Measurements from ENCODE around the gene RAD51B. TPM values are rescaled to one million over a fixed set of nuclear protein-coding genes. Genes with fewer than 3 reads are reported as not detected.

Gene RAD51B
- polyA plus RNA-seq, 3 donors: 3.6 to 11.6 (median 9.4) TPM

GRCh38 chr14:68089146-68089731 is 269.7 kb downstream of the RAD51B start:
- no peak overlapping the region for H3K4me2 ChIP-seq (replicated peaks; ENCODE audit: extremely low read depth, low read length, poor library complexity, severe bottlenecking)
- WGBS (ENCODE audit: insufficient coverage): 80% methylated on average over 1 of the region's 5 CpGs
- DNase-seq: no peak
- no peaks in the 10 kb centered on the region for H3K79me2 ChIP-seq (ENCODE audit: insufficient read depth, low read length)
- no peak overlapping the region for H3K9ac ChIP-seq (ENCODE audit: insufficient read depth, low read length, poor library complexity, severe bottlenecking)
- H3K4me3 ChIP-seq (replicated peaks in 1 of 3; ENCODE audit: low read depth in 2 of 3, low read length in 3 of 3): no peak overlapping the region
- H4K20me1 ChIP-seq (ENCODE audit: insufficient read depth, low read length): no peaks in the 10 kb centered on the region
- Mint-ChIP-seq H3K27me3 (ENCODE audit: low read depth in 3 of 3) (peaks cover 0 to 1% (median 0%) of the 10 kb centered on the region in 3 donors), H3K9me3 (peaks cover 2 to 14% (median 6%) of the 10 kb centered on the region in 7 donors), H3K4me1 (peaks cover 1% of the 10 kb centered on the region), H3K36me3 (no peaks in the 10 kb centered on the region), H3K27ac (no peak overlapping the region), H3K4me3 (no peak overlapping the region)
- intact Hi-C loops (cut with micrococcal nuclease): no loop called here
- H3K27ac ChIP-seq (ENCODE audit: low read depth in 1 of 2, low read length in 2 of 2): no peak overlapping the region
- H2AFZ ChIP-seq (ENCODE audit: insufficient read depth, low read depth, low read length, poor library complexity, severe bottlenecking): no peak overlapping the region
- H3K4me1 ChIP-seq (ENCODE audit: control insufficient read depth in 1 of 2, insufficient read depth in 2 of 2, low read length in 2 of 2): no peaks in the 10 kb centered on the region
- no peaks in the 10 kb centered on the region for H3K9me3 ChIP-seq (replicated peaks in 1 of 2; ENCODE audit: control insufficient read depth in 1 of 2, insufficient read depth in 1 of 2, low read length in 2 of 2)
- H3K27me3 ChIP-seq (ENCODE audit: control insufficient read depth in 2 of 2, insufficient read depth in 2 of 2, low read length in 2 of 2): no peaks in the 10 kb centered on the region
- TF ChIP-seq, protein P1, sequence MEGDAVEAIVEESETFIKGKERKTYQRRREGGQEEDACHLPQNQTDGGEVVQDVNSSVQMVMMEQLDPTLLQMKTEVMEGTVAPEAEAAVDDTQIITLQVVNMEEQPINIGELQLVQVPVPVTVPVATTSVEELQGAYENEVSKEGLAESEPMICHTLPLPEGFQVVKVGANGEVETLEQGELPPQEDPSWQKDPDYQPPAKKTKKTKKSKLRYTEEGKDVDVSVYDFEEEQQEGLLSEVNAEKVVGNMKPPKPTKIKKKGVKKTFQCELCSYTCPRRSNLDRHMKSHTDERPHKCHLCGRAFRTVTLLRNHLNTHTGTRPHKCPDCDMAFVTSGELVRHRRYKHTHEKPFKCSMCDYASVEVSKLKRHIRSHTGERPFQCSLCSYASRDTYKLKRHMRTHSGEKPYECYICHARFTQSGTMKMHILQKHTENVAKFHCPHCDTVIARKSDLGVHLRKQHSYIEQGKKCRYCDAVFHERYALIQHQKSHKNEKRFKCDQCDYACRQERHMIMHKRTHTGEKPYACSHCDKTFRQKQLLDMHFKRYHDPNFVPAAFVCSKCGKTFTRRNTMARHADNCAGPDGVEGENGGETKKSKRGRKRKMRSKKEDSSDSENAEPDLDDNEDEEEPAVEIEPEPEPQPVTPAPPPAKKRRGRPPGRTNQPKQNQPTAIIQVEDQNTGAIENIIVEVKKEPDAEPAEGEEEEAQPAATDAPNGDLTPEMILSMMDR (IDR thresholded peaks at IDR 0.05): no peak
- no peaks in the 10 kb centered on the region for H3K36me3 ChIP-seq (replicated peaks in 1 of 2; ENCODE audit: control insufficient read depth in 1 of 2, insufficient read depth in 2 of 2, low read length in 2 of 2)

DNA sequence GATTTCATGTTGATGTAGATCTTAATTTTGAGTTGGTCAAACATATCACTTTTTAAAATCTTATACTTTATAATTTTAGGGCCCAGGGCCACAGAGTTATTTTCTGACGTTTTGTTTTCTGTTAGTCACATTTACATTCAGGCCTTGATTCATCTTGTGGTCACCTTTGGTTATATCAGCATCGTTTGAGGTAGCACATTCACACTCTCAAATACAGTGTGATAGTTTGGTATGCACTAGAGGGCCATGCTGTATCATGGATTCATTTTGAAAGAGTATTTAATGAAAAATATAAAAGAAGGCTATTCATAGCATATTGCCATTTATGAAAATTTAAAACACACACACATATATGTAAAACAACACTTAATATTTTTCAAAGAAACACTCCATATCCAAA is 274.6 kb downstream of the RAD51B start:
- Mint-ChIP-seq H3K4me3 (no peak overlapping the region), H3K27ac (no peak overlapping the region), H3K9me3 (peaks cover 2 to 12% (median 8%) of the 10 kb centered on the region in 7 donors), H3K36me3 (peaks cover 0 to 3% of the 10 kb centered on the region in 2 donors), H3K27me3 (ENCODE audit: low read depth in 3 of 3) (no peaks in the 10 kb centered on the region), H3K4me1 (no peaks in the 10 kb centered on the region)
- H3K9ac ChIP-seq (ENCODE audit: insufficient read depth, low read length, poor library complexity, severe bottlenecking): no peak overlapping the region
- no peaks in the 10 kb centered on the region for H3K4me1 ChIP-seq (ENCODE audit: control insufficient read depth in 1 of 2, insufficient read depth in 2 of 2, low read length in 2 of 2)
- no peaks in the 10 kb centered on the region for H3K36me3 ChIP-seq (replicated peaks in 1 of 2; ENCODE audit: control insufficient read depth in 1 of 2, insufficient read depth in 2 of 2, low read length in 2 of 2)
- H3K9me3 ChIP-seq (replicated peaks in 1 of 2; ENCODE audit: control insufficient read depth in 1 of 2, insufficient read depth in 1 of 2, low read length in 2 of 2): no peaks in the 10 kb centered on the region
- no peak overlapping the region for H2AFZ ChIP-seq (ENCODE audit: insufficient read depth, low read depth, low read length, poor library complexity, severe bottlenecking)
- no peaks in the 10 kb centered on the region for H3K27me3 ChIP-seq (ENCODE audit: control insufficient read depth in 2 of 2, insufficient read depth in 2 of 2, low read length in 2 of 2)
- H4K20me1 ChIP-seq (ENCODE audit: insufficient read depth, low read length): no peaks in the 10 kb centered on the region
- no peak overlapping the region for H3K27ac ChIP-seq (ENCODE audit: low read depth in 1 of 2, low read length in 2 of 2)
- no peak overlapping the region for H3K4me2 ChIP-seq (replicated peaks; ENCODE audit: extremely low read depth, low read length, poor library complexity, severe bottlenecking)
- WGBS (ENCODE audit: insufficient coverage): no CpG with 5 or more reads among the region's 2 CpGs
- intact Hi-C loops (cut with micrococcal nuclease): no loop called here
- H3K79me2 ChIP-seq (ENCODE audit: insufficient read depth, low read length): no peaks in the 10 kb centered on the region
- H3K4me3 ChIP-seq (replicated peaks in 1 of 3; ENCODE audit: low read depth in 2 of 3, low read length in 3 of 3): no peak overlapping the region
- TF ChIP-seq, protein P1 (IDR thresholded peaks at IDR 0.05): no peak
- DNase-seq: no peak
